ENCODE measurements around the gene YY1. TPM values are rescaled to one million over a fixed set of nuclear protein-coding genes. Genes with fewer than 3 reads are reported as not detected.

YY1 gene
- total and polyA plus RNA-seq, 2 of the 4 experiments (the other 2 are of a cell fraction): 21.7 to 29.9 TPM

- no peak overlapping the region for H4K8ac ChIP-seq (ENCODE audit: low read depth in 2 of 2, low read length in 2 of 2)
- WGBS, 2 experiments (ENCODE audit: extremely low coverage in 2 of 2, insufficient read length in 1 of 2): 98% methylated on average over 7 of the region's 16 CpGs; no CpG with 5 or more reads in 1 of the 2 experiments
- no peak overlapping the region for H2BK20ac ChIP-seq (ENCODE audit: low read depth, low read length)
- ATAC-seq (ENCODE audit: low read depth): no peak
- no TSS peak for BruUV-seq (replicated peaks)
- no peak overlapping the region for H2AK9ac ChIP-seq (replicated peaks; ENCODE audit: low read depth, low read length, poor library complexity)
- no peak overlapping the region for H3K27ac ChIP-seq (ENCODE audit: insufficient read depth, low read length)
- ChIA-PET CTCF (no interaction called here), POLR2A (ENCODE audit: unreplicated experiment) (no interaction called here)
- TF ChIP-seq RCOR1 (IDR thresholded peaks at IDR 0.05; ENCODE audit: insufficient replicate concordance, low read length) (no peak), CHD1 (IDR thresholded peaks at IDR 0.05; ENCODE audit: low read depth, low read length) (no peak), FOS (IDR thresholded peaks at IDR 0.05; ENCODE audit: low read depth, low read length) (no peak), USF2 (IDR thresholded peaks at IDR 0.05; ENCODE audit: low read depth, low read length) (no peak), RFX5 (IDR thresholded peaks at IDR 0.05; ENCODE audit: low read depth, low read length) (no peak), NFE2L2 (IDR thresholded peaks at IDR 0.05; ENCODE audit: low read depth, low read length) (no peak), CEBPB (IDR thresholded peaks at IDR 0.05; ENCODE audit: low read depth, low read length) (no peak), CTCF (conservative IDR thresholded peaks at IDR 0.05; ENCODE audit: low read depth, low read length) (no peak), SMC3 (IDR thresholded peaks at IDR 0.05; ENCODE audit: low read depth, low read length) (no peak), MXI1 (IDR thresholded peaks at IDR 0.05; ENCODE audit: borderline replicate concordance, low read depth, low read length) (no peak), ELK1 (IDR thresholded peaks at IDR 0.05; ENCODE audit: borderline replicate concordance, low read depth, low read length) (no peak), POLR2A (IDR thresholded peaks at IDR 0.05; ENCODE audit: low read depth, low read length) (no peak), MAFK (IDR thresholded peaks at IDR 0.05; ENCODE audit: low read depth, low read length) (no peak), MAZ (IDR thresholded peaks at IDR 0.05; ENCODE audit: borderline replicate concordance, low read depth, low read length) (no peak), BHLHE40 (IDR thresholded peaks at IDR 0.05; ENCODE audit: low read depth, low read length) (no peak), RAD21 (IDR thresholded peaks at IDR 0.05; ENCODE audit: low read length) (no peak)
- H3K4me2 ChIP-seq (ENCODE audit: low read depth, low read length): no peak overlapping the region
- dilution Hi-C loops (cut with HindIII; ENCODE audit: low sequenced_read_pairs, unreplicated experiment): no loop called here
- no peak overlapping the region for H3K4me3 ChIP-seq (ENCODE audit: insufficient read depth, low read depth, low read length)
- peaks cover 42% of the 10 kb centered on the region for H4K20me1 ChIP-seq (ENCODE audit: insufficient read depth, low read length)
- H3K9me1 ChIP-seq (ENCODE audit: insufficient read depth, low read length): peaks cover 3% of the 10 kb centered on the region; the same call in 1 of the 2 replicates
- H4K91ac ChIP-seq (ENCODE audit: insufficient read depth, low read depth, low read length): no peak overlapping the region
- H3K4ac ChIP-seq (ENCODE audit: low read depth, low read length): no peak overlapping the region
- peaks cover 45% of the 10 kb centered on the region for H3K36me3 ChIP-seq (ENCODE audit: control insufficient read depth, insufficient read depth, low read length)
- no peak overlapping the region for H3K18ac ChIP-seq (ENCODE audit: low read depth, low read length)
- peaks cover 12% of the 10 kb centered on the region for H3K4me1 ChIP-seq (ENCODE audit: control insufficient read depth, insufficient read depth, low read length)
- intact Hi-C loops (cut with micrococcal nuclease): no loop called here
- no peaks in the 10 kb centered on the region for H3K27me3 ChIP-seq (ENCODE audit: control insufficient read depth, insufficient read depth, low read length)
- H3K23ac ChIP-seq (ENCODE audit: low read depth, low read length): no peak overlapping the region
- no peak overlapping the region for H4K5ac ChIP-seq (ENCODE audit: low read depth, low read length)
- H2AFZ ChIP-seq (replicated peaks; ENCODE audit: low read length, poor library complexity): no peak overlapping the region
- no peak overlapping the region for H2BK5ac ChIP-seq (ENCODE audit: low read depth, low read length, poor library complexity, severe bottlenecking)
- H3K9me3 ChIP-seq (ENCODE audit: control insufficient read depth, insufficient read depth, low read length): no peaks in the 10 kb centered on the region
- no peak overlapping the region for H2AK5ac ChIP-seq (ENCODE audit: low read depth, low read length)
- H3K14ac ChIP-seq (replicated peaks; ENCODE audit: low read depth, low read length): no peak overlapping the region
- DNase-seq: no peak
- H3K9ac ChIP-seq (ENCODE audit: low read depth, low read length): no peak overlapping the region
- H3K79me1 ChIP-seq (ENCODE audit: low read depth in 1 of 2, low read length in 2 of 2): peaks cover 14 to 79% of the 10 kb centered on the region in 2 experiments
- H3K56ac ChIP-seq (ENCODE audit: extremely low read depth, insufficient read depth, low read length): no peak overlapping the region
- no peak overlapping the region for H2BK15ac ChIP-seq (ENCODE audit: low read depth, low read length)
- in situ Hi-C loops (cut with MboI; ENCODE audit: low sequenced_read_pairs): no loop called here
- no peak overlapping the region for H2BK120ac ChIP-seq (ENCODE audit: low read depth, low read length)
Measured at GRCh38 chr14:100295376-100296105, 56.6 kb downstream of the YY1 start.
